ENCODE data around the gene RHOT1.
"Not testable (repeated sequence)": the region's sequence is repeated elsewhere in the genome, so short reads cannot be mapped to it uniquely, and the experiment has no call there.

DNA sequence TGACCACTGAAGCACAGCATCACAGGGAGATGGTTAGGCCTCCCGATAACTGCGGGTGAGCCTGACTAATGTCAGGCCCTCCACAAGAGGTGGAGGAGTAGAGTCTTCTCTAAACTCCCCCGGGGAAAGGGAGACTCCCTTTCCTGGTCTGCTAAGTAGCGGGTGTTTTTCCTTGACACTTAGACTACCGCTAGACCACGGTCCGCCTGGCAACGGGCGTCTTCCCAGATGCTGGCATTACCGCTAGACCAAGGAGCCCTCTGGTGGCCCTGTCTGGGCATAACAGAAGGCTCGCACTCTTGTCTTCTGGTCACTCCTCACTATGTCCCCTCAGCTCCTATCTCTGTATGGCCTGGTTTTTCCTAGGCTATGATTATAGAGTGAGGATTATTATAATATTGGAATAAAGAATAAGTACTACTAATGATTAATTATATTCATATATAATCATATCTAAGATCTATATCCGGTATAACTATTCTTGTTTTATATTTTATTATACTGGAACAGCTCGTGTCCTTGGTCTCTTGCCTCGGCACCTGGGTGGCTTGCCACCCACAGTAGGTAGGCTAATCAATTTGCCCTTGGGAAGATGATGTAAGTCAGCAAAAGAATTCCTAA lies 6.7 kb upstream of the RHOT1 start:
- not testable (repeated sequence) for TF ChIP-seq POLR2A (IDR thresholded peaks at IDR 0.05)
- TF ChIP-seq, protein P1, sequence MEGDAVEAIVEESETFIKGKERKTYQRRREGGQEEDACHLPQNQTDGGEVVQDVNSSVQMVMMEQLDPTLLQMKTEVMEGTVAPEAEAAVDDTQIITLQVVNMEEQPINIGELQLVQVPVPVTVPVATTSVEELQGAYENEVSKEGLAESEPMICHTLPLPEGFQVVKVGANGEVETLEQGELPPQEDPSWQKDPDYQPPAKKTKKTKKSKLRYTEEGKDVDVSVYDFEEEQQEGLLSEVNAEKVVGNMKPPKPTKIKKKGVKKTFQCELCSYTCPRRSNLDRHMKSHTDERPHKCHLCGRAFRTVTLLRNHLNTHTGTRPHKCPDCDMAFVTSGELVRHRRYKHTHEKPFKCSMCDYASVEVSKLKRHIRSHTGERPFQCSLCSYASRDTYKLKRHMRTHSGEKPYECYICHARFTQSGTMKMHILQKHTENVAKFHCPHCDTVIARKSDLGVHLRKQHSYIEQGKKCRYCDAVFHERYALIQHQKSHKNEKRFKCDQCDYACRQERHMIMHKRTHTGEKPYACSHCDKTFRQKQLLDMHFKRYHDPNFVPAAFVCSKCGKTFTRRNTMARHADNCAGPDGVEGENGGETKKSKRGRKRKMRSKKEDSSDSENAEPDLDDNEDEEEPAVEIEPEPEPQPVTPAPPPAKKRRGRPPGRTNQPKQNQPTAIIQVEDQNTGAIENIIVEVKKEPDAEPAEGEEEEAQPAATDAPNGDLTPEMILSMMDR (IDR thresholded peaks at IDR 0.05 in 8 of 11, conservative IDR thresholded peaks at IDR 0.05 in 3 of 11): peak in 7 of 11 experiments; percentile 41 to 64 (median 58)
